Activated T-cell treated with anti-CD3 and anti-CD28 coated beads for 48 hours (primary cell): ENCODE measurements around the gene PHC2.

Source experiments
- DNase-seq: peaks from one replicate; pipeline ENCODE4 v3.0.0-alpha.2; 2020; ENCODE audit warnings: low read depth

Gene PHC2

GRCh38 chr1:33349081-33349759 lies 81.7 kb downstream of the PHC2 start:
- peak; percentile 44 for DNase-seq

GRCh38 chr1:33348676-33349080 lies 82.2 kb downstream of the PHC2 start:
- DNase-seq, result peak; percentile 14

- DNase-seq, result no peak
Measured at GRCh38 chr1:33348194-33348593, 82.7 kb downstream of the PHC2 start.

- no peak for DNase-seq
Measured at GRCh38 chr1:33347650-33347992, 83.3 kb downstream of the PHC2 start.

GRCh38 chr1:33346927-33347649 lies 83.8 kb downstream of the PHC2 start:
- DNase-seq, result no peak

- no peak for DNase-seq
Measured at GRCh38 chr1:33346533-33346926, 84.4 kb downstream of the PHC2 start.

GRCh38 chr1:33344896-33345560 lies 85.9 kb downstream of the PHC2 start:
- DNase-seq, result no peak

GRCh38 chr1:33343539-33343938 lies 87.4 kb downstream of the PHC2 start:
- DNase-seq, result no peak

GRCh38 chr1:33342041-33342723 lies 88.7 kb downstream of the PHC2 start:
- DNase-seq, result no peak

- no peak for DNase-seq
Measured at GRCh38 chr1:33341190-33341589, 89.7 kb downstream of the PHC2 start.

- no peak for DNase-seq
Measured at GRCh38 chr1:33339413-33339812, 91.5 kb downstream of the PHC2 start.

GRCh38 chr1:33338440-33339211 lies 92.3 kb downstream of the PHC2 start:
- DNase-seq, result no peak

- DNase-seq, result no peak
Measured at GRCh38 chr1:33338048-33338439, 92.9 kb downstream of the PHC2 start.

- no peak for DNase-seq
Measured at GRCh38 chr1:33337441-33337840, 93.5 kb downstream of the PHC2 start.

GRCh38 chr1:33336580-33336979 lies 94.3 kb downstream of the PHC2 start:
- DNase-seq, result no peak

GRCh38 chr1:33335020-33335419 lies 95.9 kb downstream of the PHC2 start:
- DNase-seq, result no peak

- no peak for DNase-seq
Measured at GRCh38 chr1:33334081-33334552, 96.8 kb downstream of the PHC2 start.

GRCh38 chr1:33332881-33333280 lies 98.0 kb downstream of the PHC2 start:
- DNase-seq, result no peak

GRCh38 chr1:33332357-33332789 lies 98.5 kb downstream of the PHC2 start:
- no peak for DNase-seq

- no peak for DNase-seq
Measured at GRCh38 chr1:33331444-33332356, 99.2 kb downstream of the PHC2 start.

GRCh38 chr1:33330906-33331305 lies 100.0 kb downstream of the PHC2 start:
- no peak for DNase-seq
